NCI-H146 treated with DMSO at 0.1 percent for 48 hours (cell line): ENCODE measurements around the gene MOK.
A peak's percentile ranks its signal among the peaks of the same experiment; 100 is the strongest.
"Not testable (repeated sequence)": the region's sequence is repeated elsewhere in the genome, so short reads cannot be mapped to it uniquely, and the experiment has no call there.

Experiments used
- DNase-seq: peaks from one replicate; lab custom pipeline; 2025; ENCODE audit not compliant: unreplicated experiment; lab: John Stamatoyannopoulos, UW

Gene MOK

DNA sequence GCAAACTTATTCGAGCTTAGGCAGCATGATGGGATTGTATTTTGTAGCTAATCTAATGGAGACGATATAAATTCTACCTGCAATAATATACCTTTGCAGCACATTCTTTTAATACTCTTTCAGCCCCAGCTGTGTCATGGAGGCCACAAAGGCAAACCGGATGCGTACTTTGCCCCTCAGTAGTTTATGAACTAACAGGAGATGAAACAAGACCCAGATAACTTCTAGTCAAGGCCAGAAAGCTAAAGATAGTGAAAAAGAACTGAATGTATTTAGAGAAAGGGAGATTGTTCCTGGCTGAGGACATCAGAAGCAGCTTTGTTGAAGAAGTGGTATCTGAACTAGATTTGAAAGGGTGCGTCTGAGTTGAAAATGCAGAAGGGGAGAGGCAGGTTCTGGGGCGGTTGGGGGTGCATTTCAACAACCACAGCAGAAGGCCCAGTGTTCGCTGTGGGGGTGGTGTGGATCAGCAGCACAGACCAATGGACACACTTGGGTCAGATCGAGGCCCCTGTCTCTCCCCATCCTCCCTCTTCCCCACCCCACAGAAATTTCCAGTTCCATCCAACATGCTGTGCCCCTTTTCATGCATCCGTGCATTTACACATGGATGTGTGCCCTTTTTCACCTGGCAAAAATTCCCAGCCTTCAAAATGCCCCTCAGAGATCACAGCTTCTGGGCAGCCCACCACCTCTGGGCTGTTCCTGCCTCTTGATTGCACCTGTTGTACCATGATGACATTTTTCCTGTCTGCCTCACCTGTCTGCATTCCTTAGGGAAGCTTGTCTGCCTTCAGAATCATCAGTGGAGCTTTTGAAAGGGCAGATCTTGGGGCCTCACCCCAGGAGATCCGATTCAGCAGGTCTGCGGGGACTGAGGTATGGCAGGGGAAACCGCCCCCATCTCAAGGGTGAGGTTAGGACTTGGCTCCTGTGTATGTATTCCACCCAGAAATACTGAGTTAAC is 16.8 kb upstream of the MOK start:
- DNase-seq: no peak

DNA sequence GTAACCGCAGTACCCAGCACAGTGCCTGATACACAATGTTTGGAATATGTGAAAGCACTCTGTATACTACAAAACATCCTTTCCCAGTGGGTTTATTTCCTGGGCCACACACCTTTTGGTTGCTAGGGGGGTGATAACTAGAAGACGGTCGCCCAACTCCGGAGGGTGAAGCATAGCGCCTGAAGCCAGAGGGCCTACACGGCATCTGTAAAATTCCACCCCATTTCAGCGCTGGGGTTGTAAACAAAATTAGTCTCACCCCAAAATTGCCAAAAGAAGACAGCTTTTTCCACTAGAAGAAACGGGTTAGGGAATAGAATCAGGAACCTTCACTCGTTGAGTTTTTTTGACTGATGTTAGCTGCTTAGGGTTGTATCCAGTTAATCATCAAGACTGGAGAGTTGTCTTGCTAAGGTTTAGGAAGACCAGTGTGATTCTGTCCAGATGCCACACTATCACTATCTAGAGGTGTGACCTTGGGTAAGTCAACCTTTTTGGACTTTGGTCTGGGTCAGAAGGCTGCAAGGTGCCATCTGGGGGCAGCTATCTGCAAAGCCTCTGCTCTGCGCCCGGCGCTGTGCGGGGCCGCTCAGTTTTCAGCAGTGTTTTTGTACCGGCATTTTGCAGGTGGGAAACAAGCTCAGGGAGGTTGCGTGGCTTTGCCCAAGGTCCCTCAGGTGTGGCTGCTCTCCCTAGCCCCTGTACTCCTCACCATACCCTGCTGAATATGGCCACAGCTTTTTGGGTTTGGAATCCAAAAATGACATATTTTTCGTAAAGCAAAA is 15.9 kb upstream of the MOK start:
- no peak for DNase-seq

DNA sequence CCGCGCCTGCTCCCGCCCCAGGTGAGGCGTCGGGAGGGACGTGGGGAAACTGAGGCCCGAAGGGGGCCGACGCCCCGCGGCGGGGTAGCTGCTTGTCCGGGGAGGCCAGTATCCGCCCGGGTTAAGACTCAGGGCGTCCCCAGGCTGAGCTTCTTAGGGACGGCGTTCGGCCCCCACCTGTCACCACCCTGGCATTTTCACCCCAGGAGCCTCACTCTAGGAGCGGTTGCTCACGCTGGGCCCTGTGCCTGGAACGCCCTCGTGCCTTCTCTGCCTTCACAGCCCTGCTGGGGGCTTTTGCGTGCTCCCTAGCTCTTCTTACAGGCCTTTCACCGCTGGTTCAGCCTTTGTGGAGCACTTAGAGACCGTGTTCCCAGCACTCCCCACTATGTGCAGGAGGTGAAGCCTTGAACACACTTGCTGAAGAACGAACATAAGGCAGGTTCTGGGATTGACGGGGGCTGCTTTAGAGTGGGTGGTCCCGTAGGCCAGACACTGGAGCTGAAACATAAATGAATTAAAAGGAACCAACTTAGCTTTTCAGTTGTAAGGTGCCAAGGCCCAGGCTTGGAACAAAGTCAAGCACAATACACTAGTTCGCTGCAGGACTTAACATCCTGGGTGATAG is 15.2 kb upstream of the MOK start:
- no peak for DNase-seq

DNA sequence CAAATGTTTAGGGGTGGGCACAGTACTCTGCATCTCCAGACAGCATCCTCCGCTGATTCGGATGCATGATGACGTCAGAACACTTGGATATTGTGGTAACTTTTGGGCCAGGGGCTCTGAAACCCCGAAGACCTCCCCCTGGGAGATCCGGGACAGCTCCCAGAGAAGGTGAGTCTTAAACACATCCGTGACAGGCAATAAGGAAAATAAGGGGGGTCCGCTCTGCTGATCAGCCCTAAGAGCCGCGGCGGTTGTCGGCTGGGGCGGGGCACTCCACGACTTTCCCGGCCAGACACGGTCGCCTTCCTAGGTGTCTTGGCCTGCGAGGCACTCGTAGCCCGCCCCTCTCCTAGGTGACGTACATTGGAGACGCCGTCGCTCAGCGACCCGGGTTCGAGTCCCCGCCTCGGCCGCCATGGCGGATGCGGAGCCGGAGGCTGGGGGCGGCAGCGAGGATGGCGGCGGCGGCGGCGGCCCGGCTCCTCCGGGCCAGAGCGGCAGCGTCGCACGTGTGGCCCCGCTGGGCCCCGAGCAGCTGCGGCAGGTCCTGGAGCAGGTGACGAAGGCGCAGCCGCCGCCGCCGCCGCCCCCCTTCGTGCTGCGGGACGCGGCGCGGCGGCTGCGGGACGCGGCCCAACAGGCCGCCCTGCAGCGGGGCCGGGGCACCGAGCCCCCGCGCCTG is 14.5 kb upstream of the MOK start, which contains the start of gene ZNF839:
Gene ZNF839, plus strand, starts transcription at position 396 of the 682 bp plus-strand sequence. Its CDS starts 20 bp downstream, at position 416.
- peak; percentile 40 for DNase-seq

DNA sequence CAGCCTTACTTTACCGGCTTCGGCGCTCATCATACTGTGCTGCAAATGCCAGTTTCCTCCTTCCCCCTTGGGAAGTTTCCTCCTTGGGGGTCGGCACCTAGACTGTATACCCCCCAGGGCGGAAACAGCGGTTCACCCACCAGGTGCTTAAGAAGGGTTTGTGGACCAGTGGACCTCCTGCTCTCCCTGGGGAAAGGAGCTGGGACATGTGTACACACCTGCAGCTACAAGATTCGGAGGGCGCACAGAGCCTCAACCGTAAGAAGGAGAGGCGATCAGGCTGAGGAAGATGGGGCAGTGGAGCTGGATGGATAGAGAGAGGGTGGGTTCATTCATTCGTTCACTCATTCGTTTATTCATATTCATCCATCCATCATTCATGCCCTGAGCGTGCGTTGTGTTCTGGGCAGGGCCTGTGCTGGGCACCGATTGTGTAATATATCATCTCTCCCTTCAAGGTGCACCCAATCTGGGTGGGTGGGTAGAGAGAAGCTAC is 13.9 kb upstream of the MOK start:
- DNase-seq: no peak

DNA sequence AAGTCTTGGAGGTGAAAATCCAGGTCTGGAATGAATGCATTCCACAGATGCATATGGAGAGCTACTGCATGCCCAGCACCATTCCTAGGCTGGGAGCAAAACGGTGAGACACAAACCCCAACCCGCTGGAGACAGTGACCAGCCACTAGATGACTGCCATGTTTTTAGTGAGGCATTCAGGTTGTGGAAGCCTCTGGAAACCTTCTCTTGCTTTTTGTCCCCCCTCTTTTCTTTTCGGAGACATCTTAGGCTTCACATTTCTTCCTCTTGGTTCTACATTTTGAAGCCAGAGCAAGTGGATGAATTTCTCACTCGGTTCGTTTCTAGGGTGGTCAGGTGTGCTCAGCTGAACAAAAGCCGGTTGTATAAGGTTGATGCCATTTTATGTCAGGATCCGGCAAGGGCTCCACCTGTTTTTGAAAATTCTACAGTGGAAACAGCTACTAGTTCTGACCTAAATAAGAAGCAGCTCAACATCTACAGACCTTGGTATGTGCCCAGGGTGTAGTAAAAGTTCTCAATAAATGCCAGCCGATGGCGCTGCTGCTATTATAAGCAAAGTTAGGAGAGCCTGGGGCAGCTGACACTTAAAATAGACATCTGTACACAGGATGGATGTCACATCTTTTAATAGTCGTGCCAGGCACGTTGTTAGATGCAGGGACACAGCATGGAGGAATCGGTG is 12.7 kb upstream of the MOK start:
- DNase-seq: no peak

GRCh38 chr14:102316743-102317563 is 12.0 kb upstream of the MOK start:
- DNase-seq: peak; percentile 73

GRCh38 chr14:102316338-102316742 is 11.4 kb upstream of the MOK start:
- peak; percentile 33 for DNase-seq

DNA sequence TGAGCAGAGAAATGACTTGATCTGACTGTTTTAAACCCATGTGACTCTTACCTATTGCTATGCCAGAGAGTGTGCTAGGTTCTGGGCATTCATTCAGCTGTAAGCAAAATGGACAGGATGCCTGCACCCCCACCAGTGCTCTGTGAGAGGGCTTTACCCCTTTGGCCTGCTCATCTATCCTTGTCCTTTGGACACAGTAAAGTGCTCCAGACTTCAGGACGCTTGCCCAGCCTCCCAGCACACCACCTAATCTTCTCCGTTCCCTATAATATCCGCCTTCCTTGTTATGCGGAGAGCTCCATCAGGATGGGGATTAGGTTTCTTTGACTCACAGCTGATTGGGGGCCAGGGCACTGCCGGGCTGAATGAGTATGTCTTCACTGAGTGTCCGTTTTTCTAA is 10.2 kb upstream of the MOK start:
- DNase-seq: no peak

DNA sequence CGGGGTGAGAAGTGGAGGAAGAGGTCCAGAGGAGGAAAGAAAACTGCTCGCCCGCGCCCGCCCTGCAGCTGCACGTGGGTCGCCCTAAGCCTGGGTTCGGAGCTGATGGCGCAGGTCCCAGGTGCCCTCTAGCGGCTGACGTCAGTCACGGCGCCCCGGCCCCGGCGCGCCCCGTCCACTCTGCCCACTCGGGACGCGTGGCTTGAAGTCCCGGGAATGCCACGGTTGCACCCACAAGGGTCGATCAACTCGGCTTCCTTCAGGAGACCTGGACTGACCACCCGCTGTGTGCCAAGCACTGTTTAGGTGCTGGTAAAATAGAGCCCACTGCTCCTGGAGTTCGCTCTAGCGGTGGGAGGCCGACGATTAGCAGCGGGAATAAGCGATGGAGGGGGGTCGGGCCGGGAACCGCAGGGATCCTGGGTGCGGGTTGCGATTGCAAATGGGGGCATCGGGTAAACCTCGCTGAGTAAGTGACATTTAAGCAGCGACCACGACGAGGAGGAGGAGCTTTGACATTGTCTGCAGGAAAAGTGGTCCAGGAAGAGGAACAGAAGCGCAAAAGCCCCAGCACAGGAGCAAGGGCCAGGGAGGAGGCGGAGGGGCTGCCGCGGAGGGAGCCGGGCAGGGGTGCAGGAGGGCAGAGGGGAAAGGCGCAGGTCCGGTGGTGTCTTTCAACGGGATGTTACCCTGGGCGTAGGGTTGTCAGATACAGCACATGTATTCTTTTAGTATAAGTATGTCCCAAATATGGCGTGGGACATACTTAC is 9.5 kb upstream of the MOK start:
- peak; percentile 36 for DNase-seq

GRCh38 chr14:102303664-102304063 is 1.3 kb downstream of the MOK start:
- no peak for DNase-seq

GRCh38 chr14:102298303-102299070 is 6.5 kb downstream of the MOK start:
- not testable (repeated sequence) for DNase-seq

DNA sequence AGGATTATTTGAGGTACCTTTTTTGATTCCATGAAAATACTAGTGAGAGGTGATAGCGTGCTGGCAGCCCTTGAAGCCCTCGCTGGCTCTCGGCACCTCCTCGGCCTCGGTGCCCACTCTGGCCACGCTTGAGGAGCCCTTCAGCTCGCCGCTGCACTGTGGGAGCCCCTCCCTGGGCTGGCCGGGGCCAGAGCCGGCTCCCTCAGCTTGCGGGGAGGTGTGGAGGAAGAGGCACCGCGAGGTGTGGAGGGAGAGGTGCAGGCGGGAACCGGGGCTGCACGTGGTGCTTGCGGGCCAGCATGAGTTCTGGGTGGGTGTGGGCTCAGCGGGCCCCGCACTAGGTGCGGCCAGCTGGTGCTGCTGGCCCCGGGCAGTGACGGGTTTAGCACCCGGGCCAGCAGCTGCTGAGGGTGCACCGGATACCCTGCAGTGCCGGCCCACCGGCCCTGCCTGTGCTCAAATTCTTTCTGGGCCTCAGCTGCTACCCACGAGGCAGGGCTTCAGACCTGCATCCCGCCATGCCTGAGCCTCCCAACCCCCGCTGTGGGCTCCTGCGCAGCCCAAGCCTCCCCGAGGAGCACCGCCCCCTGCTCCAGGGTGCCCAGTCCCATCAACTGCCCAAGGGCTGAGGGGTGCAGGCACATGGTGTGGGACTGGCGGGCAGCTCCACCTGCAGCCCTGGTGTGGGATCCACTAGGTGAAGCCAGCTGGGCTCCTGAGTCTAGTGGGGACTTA is 7.4 kb downstream of the MOK start:
- DNase-seq: no peak

- no peak for DNase-seq
Observed at GRCh38 chr14:102295270-102295669, 9.7 kb downstream of the MOK start.

DNA sequence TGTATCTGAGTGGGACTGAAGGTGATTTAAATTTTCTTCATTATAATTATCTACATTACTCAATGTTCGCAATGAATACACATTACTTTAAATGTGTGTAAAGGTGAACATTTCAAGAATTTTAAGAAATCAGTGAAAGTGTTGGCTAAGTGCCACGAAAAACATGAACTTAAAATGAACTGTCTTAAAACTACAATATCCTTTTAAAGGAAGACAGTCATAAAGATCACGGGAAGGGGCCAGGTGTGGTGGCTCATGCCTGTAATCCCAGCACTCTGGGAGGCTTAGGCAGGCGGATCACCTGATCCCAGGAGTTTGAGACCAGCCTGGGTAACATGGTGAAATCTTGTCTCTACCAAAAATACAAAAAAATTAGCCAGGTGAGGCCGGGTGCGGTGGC is 11.2 kb downstream of the MOK start:
- DNase-seq: no peak

GRCh38 chr14:102292441-102292840 is 12.5 kb downstream of the MOK start:
- DNase-seq: no peak

GRCh38 chr14:102288139-102288538 is 16.8 kb downstream of the MOK start:
- no peak for DNase-seq
